Gastrocnemius medialis (tissue), 4 donors: Measurements from ENCODE around the gene SEPTIN3.
A peak's percentile ranks its signal among the peaks of the same experiment; 100 is the strongest.

Source experiments
- CTCF ChIP-seq, 5 experiments: fragments of 450-650 bp in 3 of 5; fragments of 200-600 bp in 2 of 5; sonication (generic) in 2 of 5; IDR thresholded peaks in 4 of 5; conservative IDR thresholded peaks in 1 of 5; 1 replicate in 4 of 5; 2 replicates in 1 of 5; pipeline ENCODE4 v1.5.1; 2016 to 2019; ENCODE audit warnings: antibody characterized with exemption in 5 of 5, mild to moderate bottlenecking in 3 of 5, moderate library complexity in 3 of 5
- POLR2A ChIP-seq, 2 donors: fragments of 450-650 bp; IDR thresholded peaks; one replicate each; pipeline ENCODE4 v1.6.1; 2017; ENCODE audit warnings: antibody characterized with exemption in 2 of 2, mild to moderate bottlenecking in 2 of 2, moderate library complexity in 2 of 2

- TF ChIP-seq POLR2A (IDR thresholded peaks at IDR 0.05) (no peak), CTCF (IDR thresholded peaks at IDR 0.05 in 4 of 5, conservative IDR thresholded peaks at IDR 0.05 in 1 of 5) (peak; percentile 94 to 98 (median 97))
These were observed 28.1 kb upstream of the SEPTIN3 start for GRCh38 chr22:41940832-41941765.
